SK-N-SH (cell line): ENCODE measurements around the gene DNM2.

Experiments used
- CHD2 ChIP-seq: fragments of 150-350 bp; IDR thresholded peaks from 2 replicates; pipeline ENCODE4 v1.6.1; 2018; ENCODE audit warnings: low read length; ENCODE audit not compliant: partially characterized antibody
- CTCF ChIP-seq: fragments of 200-600 bp; sonication (generic); IDR thresholded peaks from 2 replicates; pipeline ENCODE4 v1.6.1; 2017; ENCODE audit warnings: antibody characterized with exemption, mild to moderate bottlenecking, moderate library complexity
- IRF3 ChIP-seq: fragments of 150-350 bp; IDR thresholded peaks from 2 replicates; pipeline ENCODE4 v1.6.1; 2016; ENCODE audit warnings: mild to moderate bottlenecking, low read depth, low read length
- JUND ChIP-seq: IDR thresholded peaks from 2 replicates; pipeline ENCODE4 v1.4.0; 2012
- MAX ChIP-seq: IDR thresholded peaks from 2 replicates; pipeline ENCODE4 v1.4.0; 2012; ENCODE audit warnings: low read depth
- MEF2A ChIP-seq: IDR thresholded peaks from 2 replicates; pipeline ENCODE4 v1.4.0; 2012; ENCODE audit warnings: low read depth, borderline replicate concordance
- POLR2AphosphoS5 ChIP-seq: IDR thresholded peaks from 2 replicates; pipeline ENCODE4 v1.6.1; 2012; ENCODE audit warnings: low read depth, low read length
- RAD21 ChIP-seq: IDR thresholded peaks from 2 replicates; pipeline ENCODE4 v1.6.1; 2012; ENCODE audit warnings: mild to moderate bottlenecking, low read length
- RFX5 ChIP-seq: IDR thresholded peaks from 2 replicates; pipeline ENCODE4 v1.6.1; 2012; ENCODE audit warnings: mild to moderate bottlenecking, improper control_type of control experiment, low read length
- TAF1 ChIP-seq: IDR thresholded peaks from 2 replicates; pipeline ENCODE4 v1.6.1; 2012; ENCODE audit warnings: low read depth, mild to moderate bottlenecking, low read length, moderate library complexity, borderline replicate concordance

- TF ChIP-seq MEF2A = no peak
- TF ChIP-seq JUND = no peak
- TF ChIP-seq POLR2AphosphoS5 = no peak
- no peak for TF ChIP-seq RFX5
- no peak for TF ChIP-seq CTCF
- no peak for TF ChIP-seq TAF1
- TF ChIP-seq RAD21 = no peak
- no peak for TF ChIP-seq MAX
- no peak for TF ChIP-seq CHD2
- no peak for TF ChIP-seq IRF3
These were observed 47.7 kb upstream of the DNM2 start for GRCh38 chr19:10670182-10670581.
